Epithelial cell of proximal tubule (primary cell): ENCODE measurements around the gene GPR37. TPM values are rescaled to one million over a fixed set of nuclear protein-coding genes. Genes with fewer than 3 reads are reported as not detected.

ENCODE experiments used
- DNase-seq: peaks from one replicate; pipeline ENCODE4 v3.0.0-alpha.2; 2011; ENCODE audit warnings: low read depth
- H3K4me3 ChIP-seq: 2 replicates; pipeline ENCODE4 v1.5.1; 2011; ENCODE audit warnings: low read depth, mild to moderate bottlenecking, low read length
- total RNA-seq: library from RNA; depleted of rRNA; stranded (reverse); fragments of >200 nt; gene quantifications from 2 replicates; pipeline ENCODE4 v1.2.3, GENCODE V29; 2015
- TF ChIP-seq, protein P1 (sequence below): conservative IDR thresholded peaks from 2 replicates; pipeline ENCODE4 v1.5.1; 2012; ENCODE audit warnings: low read depth, mild to moderate bottlenecking, low read length

GPR37 gene
- total RNA-seq, 1 donor from 2014 or later: 2.3 TPM

DNA sequence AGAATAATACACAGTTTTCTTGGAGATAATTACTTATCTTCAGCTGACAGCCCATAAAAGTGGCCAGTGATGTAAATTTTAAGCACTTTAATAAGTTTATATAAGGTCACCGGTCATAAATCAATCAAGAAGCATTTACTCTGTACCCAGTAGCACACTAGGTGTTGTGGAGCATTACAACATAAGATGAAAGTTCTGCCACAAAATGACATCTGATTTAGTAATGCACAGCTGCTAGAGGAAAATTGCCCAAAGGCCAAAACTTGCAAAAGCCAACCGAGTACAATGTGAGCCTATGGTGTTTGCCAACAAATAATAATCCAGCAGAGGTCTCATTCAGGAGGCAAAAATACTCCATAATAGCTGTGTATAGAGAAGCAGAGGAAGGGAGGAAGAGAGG is 63.6 kb downstream of the GPR37 start:
- TF ChIP-seq, protein P1, sequence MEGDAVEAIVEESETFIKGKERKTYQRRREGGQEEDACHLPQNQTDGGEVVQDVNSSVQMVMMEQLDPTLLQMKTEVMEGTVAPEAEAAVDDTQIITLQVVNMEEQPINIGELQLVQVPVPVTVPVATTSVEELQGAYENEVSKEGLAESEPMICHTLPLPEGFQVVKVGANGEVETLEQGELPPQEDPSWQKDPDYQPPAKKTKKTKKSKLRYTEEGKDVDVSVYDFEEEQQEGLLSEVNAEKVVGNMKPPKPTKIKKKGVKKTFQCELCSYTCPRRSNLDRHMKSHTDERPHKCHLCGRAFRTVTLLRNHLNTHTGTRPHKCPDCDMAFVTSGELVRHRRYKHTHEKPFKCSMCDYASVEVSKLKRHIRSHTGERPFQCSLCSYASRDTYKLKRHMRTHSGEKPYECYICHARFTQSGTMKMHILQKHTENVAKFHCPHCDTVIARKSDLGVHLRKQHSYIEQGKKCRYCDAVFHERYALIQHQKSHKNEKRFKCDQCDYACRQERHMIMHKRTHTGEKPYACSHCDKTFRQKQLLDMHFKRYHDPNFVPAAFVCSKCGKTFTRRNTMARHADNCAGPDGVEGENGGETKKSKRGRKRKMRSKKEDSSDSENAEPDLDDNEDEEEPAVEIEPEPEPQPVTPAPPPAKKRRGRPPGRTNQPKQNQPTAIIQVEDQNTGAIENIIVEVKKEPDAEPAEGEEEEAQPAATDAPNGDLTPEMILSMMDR: no peak
- no peak overlapping the region for H3K4me3 ChIP-seq
- no peak for DNase-seq

DNA sequence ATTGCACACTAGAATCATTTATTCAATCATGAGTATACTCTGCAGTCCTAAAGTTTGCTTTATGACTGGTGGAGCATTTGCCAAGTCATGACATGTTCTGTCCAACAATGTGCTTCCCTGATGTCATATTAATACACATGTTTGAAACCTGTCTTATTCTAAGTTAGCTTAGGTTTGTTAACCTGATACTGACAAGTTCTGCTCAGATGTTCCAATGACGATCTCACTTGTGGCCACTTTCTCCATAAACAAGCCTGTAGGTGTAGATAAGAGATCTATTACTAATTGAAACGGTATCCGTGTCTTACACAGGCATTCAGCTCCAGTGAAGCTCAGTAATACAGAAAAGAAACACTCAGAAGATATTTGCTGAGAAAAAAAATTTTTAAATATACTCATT is 64.9 kb downstream of the GPR37 start:
- no peak for DNase-seq
- TF ChIP-seq, protein P1: no peak
- H3K4me3 ChIP-seq: no peak overlapping the region

DNA sequence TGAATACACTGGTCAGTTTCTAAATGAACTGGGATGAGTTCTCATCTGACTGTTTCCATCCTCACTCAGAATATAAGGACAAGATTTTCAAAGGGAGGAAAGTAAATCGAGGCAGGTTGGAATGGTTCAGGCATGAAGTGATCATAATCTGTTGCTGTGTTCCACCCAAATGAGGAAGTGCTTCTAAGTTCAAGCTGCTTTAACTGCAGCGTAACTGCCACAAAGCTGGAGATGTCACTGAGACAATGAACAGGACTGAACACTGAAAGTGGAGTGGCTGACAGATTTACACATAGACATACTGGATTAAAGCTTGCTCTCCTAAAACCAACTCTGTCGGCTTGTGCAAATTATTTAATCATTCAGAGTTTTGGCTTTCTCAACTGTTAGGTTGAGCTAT is 66.6 kb downstream of the GPR37 start:
- no peak overlapping the region for H3K4me3 ChIP-seq
- DNase-seq: no peak
- TF ChIP-seq, protein P1: no peak

DNA sequence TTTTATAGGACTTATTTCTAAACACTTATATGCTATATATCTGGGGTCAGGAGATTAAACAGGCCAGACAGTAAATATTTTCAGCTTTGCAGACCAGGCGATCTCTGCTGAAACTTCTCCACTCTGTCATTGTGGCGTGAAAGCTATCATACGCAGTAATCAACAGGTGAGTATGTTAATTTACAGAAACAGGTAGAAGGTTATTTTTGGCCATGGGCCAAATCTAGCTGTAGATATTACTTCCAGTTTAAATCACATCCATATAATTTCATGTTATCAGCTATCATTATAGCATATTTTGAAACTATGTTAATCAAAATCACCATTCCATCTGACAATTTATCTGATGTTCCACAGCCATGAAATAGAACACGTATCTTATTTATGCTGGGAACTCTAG is 67.8 kb downstream of the GPR37 start:
- DNase-seq: no peak
- no peak overlapping the region for H3K4me3 ChIP-seq
- TF ChIP-seq, protein P1: no peak

Other genes with a start within 250 kb of the GPR37 start
- 20.2 and 26.5 TPM in 2 replicates for gene POT1, start 164.0 kb upstream of the GPR37 start, total RNA-seq